ENCODE results near the gene SPOCK1. TPM values are rescaled to one million over a fixed set of nuclear protein-coding genes. Genes with fewer than 3 reads are reported as not detected.

SPOCK1 gene
- polyA plus RNA-seq, 3 donors: 1.8 to 5.7 (median 2.1) TPM

GRCh38 chr5:136985785-136986475, 513.2 kb downstream of the SPOCK1 start:
- intact Hi-C loops (cut with micrococcal nuclease): no loop called here
- Histone ChIP-seq H3K4me1 (ENCODE audit: control insufficient read depth in 1 of 2, insufficient read depth in 2 of 2, low read length in 2 of 2) (no peaks in the 10 kb centered on the region), H3K36me3 (replicated peaks in 1 of 2; ENCODE audit: control insufficient read depth in 1 of 2, insufficient read depth in 2 of 2, low read length in 2 of 2) (no peaks in the 10 kb centered on the region), H3K79me2 (ENCODE audit: insufficient read depth, low read length) (no peaks in the 10 kb centered on the region), H4K20me1 (ENCODE audit: insufficient read depth, low read length) (no peaks in the 10 kb centered on the region), H3K4me2 (replicated peaks; ENCODE audit: extremely low read depth, low read length, poor library complexity, severe bottlenecking) (no peak overlapping the region), H3K9ac (ENCODE audit: insufficient read depth, low read length, poor library complexity, severe bottlenecking) (no peak overlapping the region), H3K4me3 (replicated peaks in 1 of 3; ENCODE audit: low read depth in 2 of 3, low read length in 3 of 3) (no peak overlapping the region), H2AFZ (ENCODE audit: insufficient read depth, low read depth, low read length, poor library complexity, severe bottlenecking) (no peak overlapping the region), H3K27me3 (ENCODE audit: control insufficient read depth in 2 of 2, insufficient read depth in 2 of 2, low read length in 2 of 2) (no peaks in the 10 kb centered on the region), H3K9me3 (replicated peaks in 1 of 2; ENCODE audit: control insufficient read depth in 1 of 2, insufficient read depth in 1 of 2, low read length in 2 of 2) (no peaks in the 10 kb centered on the region), H3K27ac (ENCODE audit: low read depth in 1 of 2, low read length in 2 of 2) (no peak overlapping the region)
- TF ChIP-seq CTCF (IDR thresholded peaks at IDR 0.05): no peak
- no peaks in the 10 kb centered on the region for H3K36me3 Mint-ChIP-seq
- peaks cover 0 to 6% (median 3%) of the 10 kb centered on the region in 7 donors for H3K9me3 Mint-ChIP-seq
- H3K4me1 Mint-ChIP-seq: no peaks in the 10 kb centered on the region
- DNase-seq: no peak
- no peak overlapping the region for H3K4me3 Mint-ChIP-seq
- peaks cover 0 to 1% (median 0%) of the 10 kb centered on the region in 3 donors for H3K27me3 Mint-ChIP-seq (ENCODE audit: low read depth in 3 of 3)
- WGBS (ENCODE audit: insufficient coverage): no CpG with 5 or more reads among the region's 2 CpGs
- no peak overlapping the region for H3K27ac Mint-ChIP-seq

- H3K79me2 ChIP-seq (ENCODE audit: insufficient read depth, low read length): no peaks in the 10 kb centered on the region
- no peak overlapping the region for H3K4me2 ChIP-seq (replicated peaks; ENCODE audit: extremely low read depth, low read length, poor library complexity, severe bottlenecking)
- H3K9me3 ChIP-seq (replicated peaks in 1 of 2; ENCODE audit: control insufficient read depth in 1 of 2, insufficient read depth in 1 of 2, low read length in 2 of 2): no peaks in the 10 kb centered on the region
- H3K9me3 Mint-ChIP-seq: peaks cover 0 to 7% (median 3%) of the 10 kb centered on the region in 7 donors
- H3K27me3 Mint-ChIP-seq (ENCODE audit: low read depth in 3 of 3): peaks cover 0 to 1% (median 0%) of the 10 kb centered on the region in 3 donors
- WGBS (ENCODE audit: insufficient coverage): 93% methylated on average over 2 of the region's 4 CpGs
- H3K4me3 ChIP-seq (replicated peaks in 1 of 3; ENCODE audit: low read depth in 2 of 3, low read length in 3 of 3): no peak overlapping the region
- intact Hi-C loops (cut with micrococcal nuclease): no loop called here
- no peak overlapping the region for H3K27ac ChIP-seq (ENCODE audit: low read depth in 1 of 2, low read length in 2 of 2)
- H4K20me1 ChIP-seq (ENCODE audit: insufficient read depth, low read length): no peaks in the 10 kb centered on the region
- no peaks in the 10 kb centered on the region for H3K36me3 Mint-ChIP-seq
- no peak for DNase-seq
- TF ChIP-seq CTCF (IDR thresholded peaks at IDR 0.05): no peak
- H3K36me3 ChIP-seq (replicated peaks in 1 of 2; ENCODE audit: control insufficient read depth in 1 of 2, insufficient read depth in 2 of 2, low read length in 2 of 2): no peaks in the 10 kb centered on the region
- no peak overlapping the region for H3K4me3 Mint-ChIP-seq
- H3K27me3 ChIP-seq (ENCODE audit: control insufficient read depth in 2 of 2, insufficient read depth in 2 of 2, low read length in 2 of 2): no peaks in the 10 kb centered on the region
- H3K4me1 ChIP-seq (ENCODE audit: control insufficient read depth in 1 of 2, insufficient read depth in 2 of 2, low read length in 2 of 2): no peaks in the 10 kb centered on the region
- H3K27ac Mint-ChIP-seq: no peak overlapping the region
- no peak overlapping the region for H3K9ac ChIP-seq (ENCODE audit: insufficient read depth, low read length, poor library complexity, severe bottlenecking)
- no peak overlapping the region for H2AFZ ChIP-seq (ENCODE audit: insufficient read depth, low read depth, low read length, poor library complexity, severe bottlenecking)
- H3K4me1 Mint-ChIP-seq: no peaks in the 10 kb centered on the region
Measured at GRCh38 chr5:136984772-136985446, 514.2 kb downstream of the SPOCK1 start.
